ENCODE data around the gene PPCS.

Gene PPCS

DNA sequence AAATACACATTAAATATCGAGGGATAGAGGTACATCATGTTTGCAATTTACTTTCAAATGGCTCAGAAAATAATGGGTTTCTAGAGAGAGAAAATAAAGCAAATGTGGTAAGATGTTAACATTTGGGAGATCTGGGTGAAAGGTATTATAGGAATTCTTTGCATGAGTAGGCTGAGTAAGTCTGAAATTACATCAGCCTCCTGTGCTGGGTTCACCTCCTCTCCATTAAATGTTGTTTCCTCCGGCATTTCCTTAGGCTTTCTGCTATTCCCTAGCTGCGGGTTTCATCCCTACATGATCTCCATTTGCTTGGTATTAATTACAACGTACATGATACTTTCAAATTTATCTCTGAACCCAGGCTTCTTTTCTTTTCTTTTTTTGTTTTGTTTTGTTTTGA, 32.1 kb upstream of the PPCS start:
- H3K9me3 ChIP-seq (ENCODE audit: control insufficient read depth in 1 of 2, low read length in 2 of 2): no peaks in the 10 kb centered on the region
- H3K36me3 ChIP-seq (ENCODE audit: control insufficient read depth in 1 of 2, insufficient read depth in 2 of 2, low read length in 2 of 2): no peaks in the 10 kb centered on the region
- H3K27me3 ChIP-seq (ENCODE audit: control insufficient read depth in 1 of 2, insufficient read depth in 2 of 2, low read length in 2 of 2): no peaks in the 10 kb centered on the region
- no peak overlapping the region for H3K4me3 ChIP-seq (ENCODE audit: low read depth in 1 of 2, low read length in 2 of 2)
- H3K4me1 ChIP-seq (ENCODE audit: control insufficient read depth in 1 of 2, insufficient read depth in 2 of 2, low read length in 2 of 2): peaks cover 0 to 12% of the 10 kb centered on the region in 2 donors
- no peak overlapping the region for H3K27ac ChIP-seq (ENCODE audit: low read depth, low read length)
- H3K9ac ChIP-seq (ENCODE audit: low read depth in 1 of 2, low read length in 2 of 2): no peak overlapping the region

DNA sequence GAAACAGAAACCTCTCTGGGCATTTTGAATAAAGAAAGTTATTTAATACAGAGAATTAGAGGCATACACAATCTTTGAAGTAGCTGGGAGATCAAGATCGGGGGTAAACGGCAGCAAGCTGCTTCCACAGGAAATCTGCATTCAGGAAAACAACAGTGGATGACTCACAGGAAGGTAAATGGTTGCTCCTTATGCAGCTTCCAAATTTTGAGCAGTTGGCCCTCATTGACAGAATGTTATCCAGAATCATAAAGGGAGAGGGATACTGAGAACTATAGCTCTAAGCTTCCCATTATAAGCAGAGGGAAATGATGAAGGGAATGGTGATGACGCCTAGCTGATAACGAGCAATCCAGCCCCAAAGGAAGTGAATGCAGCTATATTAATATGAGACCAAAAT, 29.1 kb upstream of the PPCS start:
- Histone ChIP-seq H3K27ac (ENCODE audit: low read depth, low read length) (no peak overlapping the region), H3K9me3 (ENCODE audit: control insufficient read depth in 1 of 2, low read length in 2 of 2) (no peaks in the 10 kb centered on the region), H3K27me3 (ENCODE audit: control insufficient read depth in 1 of 2, insufficient read depth in 2 of 2, low read length in 2 of 2) (no peaks in the 10 kb centered on the region), H3K4me1 (ENCODE audit: control insufficient read depth in 1 of 2, insufficient read depth in 2 of 2, low read length in 2 of 2) (peaks cover 14 to 17% of the 10 kb centered on the region in 2 donors), H3K9ac (ENCODE audit: low read depth in 1 of 2, low read length in 2 of 2) (no peak overlapping the region), H3K36me3 (ENCODE audit: control insufficient read depth in 1 of 2, insufficient read depth in 2 of 2, low read length in 2 of 2) (no peaks in the 10 kb centered on the region), H3K4me3 (ENCODE audit: low read depth in 1 of 2, low read length in 2 of 2) (no peak overlapping the region)

DNA sequence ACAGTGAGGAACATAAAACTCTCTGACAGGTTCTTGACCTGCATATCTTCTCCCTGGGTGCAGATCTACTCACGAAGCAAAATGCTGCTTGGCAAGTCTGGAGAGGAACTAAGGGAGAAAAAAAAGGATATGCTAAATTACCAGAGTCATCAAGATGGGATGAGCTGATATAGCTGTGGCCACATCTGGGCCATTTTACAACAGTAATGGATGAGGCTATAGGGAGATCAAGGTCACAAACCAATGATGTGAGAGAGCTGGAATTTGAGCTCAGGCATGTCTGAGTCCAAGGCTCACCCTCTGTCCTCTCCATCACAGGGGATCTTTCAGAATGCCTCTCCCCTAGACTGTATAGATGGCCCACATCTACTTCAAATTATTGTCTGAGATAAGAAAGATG, 26.7 kb upstream of the PPCS start:
- no peaks in the 10 kb centered on the region for H3K9me3 ChIP-seq (ENCODE audit: control insufficient read depth in 1 of 2, low read length in 2 of 2)
- H3K27ac ChIP-seq (ENCODE audit: low read depth, low read length): no peak overlapping the region
- H3K4me3 ChIP-seq (ENCODE audit: low read depth in 1 of 2, low read length in 2 of 2): no peak overlapping the region
- no peaks in the 10 kb centered on the region for H3K27me3 ChIP-seq (ENCODE audit: control insufficient read depth in 1 of 2, insufficient read depth in 2 of 2, low read length in 2 of 2)
- no peaks in the 10 kb centered on the region for H3K36me3 ChIP-seq (ENCODE audit: control insufficient read depth in 1 of 2, insufficient read depth in 2 of 2, low read length in 2 of 2)
- H3K9ac ChIP-seq (ENCODE audit: low read depth in 1 of 2, low read length in 2 of 2): no peak overlapping the region
- peaks cover 14 to 17% of the 10 kb centered on the region in 2 donors for H3K4me1 ChIP-seq (ENCODE audit: control insufficient read depth in 1 of 2, insufficient read depth in 2 of 2, low read length in 2 of 2)

DNA sequence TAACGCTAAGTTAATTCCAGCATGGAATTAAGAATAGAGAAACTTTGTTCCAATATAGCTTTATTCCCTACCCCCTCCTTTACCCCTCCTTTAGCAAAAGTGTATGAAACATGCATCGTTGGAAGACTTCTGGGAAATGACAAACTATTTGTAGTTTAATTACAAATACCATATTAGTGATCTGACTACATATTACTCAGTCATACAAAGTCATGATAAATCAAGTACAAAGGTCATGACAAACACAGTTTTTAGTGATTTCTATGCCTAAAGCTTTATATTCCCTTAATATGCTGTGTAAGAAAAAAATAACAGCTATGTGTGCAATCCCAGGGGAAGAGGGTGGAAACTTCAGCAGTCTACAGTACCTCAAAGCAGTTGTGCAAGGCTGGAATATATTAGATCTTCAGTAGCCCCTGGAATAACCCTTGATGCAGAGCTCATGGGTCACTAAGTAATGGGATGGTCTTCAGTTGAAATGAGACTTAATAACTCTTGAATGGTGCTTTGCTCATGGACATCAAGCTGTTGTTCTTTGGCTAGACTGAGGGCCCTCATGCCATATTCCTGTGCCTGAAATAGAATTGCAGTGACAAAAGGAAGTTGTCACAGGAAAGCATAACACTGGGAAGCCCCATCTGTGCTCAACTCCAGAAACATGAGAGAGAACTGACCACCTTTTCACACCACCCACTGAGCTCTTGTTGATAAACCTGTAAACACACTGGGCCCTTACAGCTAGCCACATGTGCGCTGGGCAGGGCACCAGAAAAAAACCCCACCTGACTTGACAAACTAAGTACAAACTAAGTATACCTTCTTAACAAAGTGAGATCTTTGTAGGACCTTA, 25.8 kb upstream of the PPCS start:
- H3K27ac ChIP-seq (ENCODE audit: low read depth, low read length): no peak overlapping the region

DNA sequence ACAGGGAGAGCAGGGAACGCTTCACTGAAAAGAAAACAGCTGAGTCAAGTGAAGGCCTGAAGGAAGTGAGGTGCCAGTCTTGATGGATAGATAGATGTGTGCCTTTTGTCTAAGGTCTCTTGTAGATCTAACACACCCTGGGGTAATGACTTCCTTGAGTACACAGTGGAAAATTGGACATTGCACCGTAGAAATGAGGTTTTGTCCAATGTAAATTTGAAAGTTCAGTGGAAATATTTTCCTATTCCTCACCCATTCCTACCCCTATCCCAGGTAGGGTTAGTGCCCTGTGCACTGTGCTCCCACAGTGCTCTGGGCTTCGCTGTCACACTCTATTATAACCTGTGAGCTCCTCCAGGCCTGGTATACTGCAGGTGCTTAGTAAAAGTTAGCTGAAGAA, 24.8 kb upstream of the PPCS start:
- Histone ChIP-seq H3K36me3 (ENCODE audit: control insufficient read depth in 1 of 2, insufficient read depth in 2 of 2, low read length in 2 of 2) (no peaks in the 10 kb centered on the region), H3K4me1 (ENCODE audit: control insufficient read depth in 1 of 2, insufficient read depth in 2 of 2, low read length in 2 of 2) (peaks cover 14 to 17% of the 10 kb centered on the region in 2 donors), H3K4me3 (ENCODE audit: low read depth in 1 of 2, low read length in 2 of 2) (no peak overlapping the region), H3K27ac (ENCODE audit: low read depth, low read length) (no peak overlapping the region), H3K9me3 (ENCODE audit: control insufficient read depth in 1 of 2, low read length in 2 of 2) (no peaks in the 10 kb centered on the region), H3K27me3 (ENCODE audit: control insufficient read depth in 1 of 2, insufficient read depth in 2 of 2, low read length in 2 of 2) (no peaks in the 10 kb centered on the region), H3K9ac (ENCODE audit: low read depth in 1 of 2, low read length in 2 of 2) (no peak overlapping the region)

More for the DNA sequence above, 25.8 kb upstream of the PPCS start:
- Histone ChIP-seq H3K4me1 (ENCODE audit: control insufficient read depth in 1 of 2, insufficient read depth in 2 of 2, low read length in 2 of 2) (peaks cover 14 to 17% of the 10 kb centered on the region in 2 donors), H3K36me3 (ENCODE audit: control insufficient read depth in 1 of 2, insufficient read depth in 2 of 2, low read length in 2 of 2) (no peaks in the 10 kb centered on the region), H3K27me3 (ENCODE audit: control insufficient read depth in 1 of 2, insufficient read depth in 2 of 2, low read length in 2 of 2) (no peaks in the 10 kb centered on the region), H3K4me3 (ENCODE audit: low read depth in 1 of 2, low read length in 2 of 2) (no peak overlapping the region), H3K9ac (ENCODE audit: low read depth in 1 of 2, low read length in 2 of 2) (no peak overlapping the region), H3K9me3 (ENCODE audit: control insufficient read depth in 1 of 2, low read length in 2 of 2) (no peaks in the 10 kb centered on the region)

DNA sequence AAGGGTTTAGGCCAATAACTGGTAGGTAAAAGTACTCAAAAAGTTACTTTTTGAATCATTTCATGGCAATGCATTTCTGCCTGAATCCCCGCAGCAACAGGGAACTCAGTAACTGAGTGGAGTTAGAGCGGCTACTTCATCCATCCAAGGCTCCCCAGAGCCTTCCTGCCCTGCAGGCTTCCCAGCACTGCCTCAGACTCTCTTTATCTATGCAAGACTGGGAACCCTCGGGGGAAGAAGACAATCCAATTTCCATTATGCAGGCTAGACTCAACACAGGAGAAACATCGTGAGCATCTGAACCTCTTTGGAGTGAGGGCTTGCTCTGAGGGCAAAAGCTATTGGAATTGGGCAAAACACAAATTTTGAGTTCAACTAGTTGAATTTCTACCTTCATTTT, 23.6 kb upstream of the PPCS start:
- Histone ChIP-seq H3K9ac (ENCODE audit: low read depth in 1 of 2, low read length in 2 of 2) (no peak overlapping the region), H3K27me3 (ENCODE audit: control insufficient read depth in 1 of 2, insufficient read depth in 2 of 2, low read length in 2 of 2) (no peaks in the 10 kb centered on the region), H3K9me3 (ENCODE audit: control insufficient read depth in 1 of 2, low read length in 2 of 2) (no peaks in the 10 kb centered on the region), H3K27ac (ENCODE audit: low read depth, low read length) (no peak overlapping the region), H3K4me3 (ENCODE audit: low read depth in 1 of 2, low read length in 2 of 2) (no peak overlapping the region), H3K36me3 (ENCODE audit: control insufficient read depth in 1 of 2, insufficient read depth in 2 of 2, low read length in 2 of 2) (no peaks in the 10 kb centered on the region), H3K4me1 (ENCODE audit: control insufficient read depth in 1 of 2, insufficient read depth in 2 of 2, low read length in 2 of 2) (peaks cover 14 to 17% of the 10 kb centered on the region in 2 donors)

DNA sequence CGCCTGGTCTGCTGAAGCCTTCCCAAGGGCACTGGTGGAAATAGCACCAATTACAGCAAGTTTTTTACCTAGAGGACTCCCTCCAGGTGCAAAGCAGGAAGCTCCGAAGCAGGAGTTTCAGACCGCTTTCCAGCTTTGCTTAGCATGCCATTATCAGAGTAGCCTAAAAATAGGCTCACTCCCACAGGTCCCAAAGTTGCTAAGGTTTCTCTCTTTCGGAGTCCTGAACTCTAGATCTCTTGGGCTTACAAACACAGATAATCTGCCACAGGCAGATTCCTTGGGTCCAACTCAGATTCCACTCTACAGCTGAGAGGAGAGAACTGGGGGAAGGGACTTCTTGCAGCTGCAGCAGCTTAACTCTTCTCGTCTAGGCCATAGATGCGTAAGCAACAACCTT, 23.0 kb upstream of the PPCS start:
- Histone ChIP-seq H3K27me3 (ENCODE audit: control insufficient read depth in 1 of 2, insufficient read depth in 2 of 2, low read length in 2 of 2) (no peaks in the 10 kb centered on the region), H3K27ac (ENCODE audit: low read depth, low read length) (no peak overlapping the region), H3K4me1 (ENCODE audit: control insufficient read depth in 1 of 2, insufficient read depth in 2 of 2, low read length in 2 of 2) (peaks cover 14 to 17% of the 10 kb centered on the region in 2 donors), H3K9ac (ENCODE audit: low read depth in 1 of 2, low read length in 2 of 2) (no peak overlapping the region), H3K9me3 (ENCODE audit: control insufficient read depth in 1 of 2, low read length in 2 of 2) (no peaks in the 10 kb centered on the region), H3K4me3 (ENCODE audit: low read depth in 1 of 2, low read length in 2 of 2) (no peak overlapping the region), H3K36me3 (ENCODE audit: control insufficient read depth in 1 of 2, insufficient read depth in 2 of 2, low read length in 2 of 2) (no peaks in the 10 kb centered on the region)

DNA sequence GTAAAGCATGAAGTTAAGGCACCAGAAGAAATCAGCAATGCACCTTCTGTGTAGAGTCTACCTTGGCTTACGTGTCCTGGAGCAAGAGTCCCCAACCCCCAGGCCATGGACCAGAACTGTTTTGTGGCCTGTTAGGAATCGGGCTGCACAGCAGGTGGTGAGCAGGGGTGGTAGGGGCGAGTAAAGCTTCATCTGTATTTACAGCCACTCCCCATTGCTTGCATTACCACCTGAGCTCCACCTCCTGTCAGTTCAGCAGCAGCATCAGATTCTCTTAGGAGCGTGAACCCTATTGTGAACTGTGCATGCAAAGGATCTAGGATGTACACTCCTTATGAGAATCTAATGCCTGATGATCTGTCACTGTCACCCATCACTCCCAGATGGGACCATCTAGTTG, 22.0 kb upstream of the PPCS start:
- no peaks in the 10 kb centered on the region for H3K9me3 ChIP-seq (ENCODE audit: control insufficient read depth in 1 of 2, low read length in 2 of 2)
- H3K4me1 ChIP-seq (ENCODE audit: control insufficient read depth in 1 of 2, insufficient read depth in 2 of 2, low read length in 2 of 2): peaks cover 14 to 17% of the 10 kb centered on the region in 2 donors
- no peak overlapping the region for H3K27ac ChIP-seq (ENCODE audit: low read depth, low read length)
- no peaks in the 10 kb centered on the region for H3K27me3 ChIP-seq (ENCODE audit: control insufficient read depth in 1 of 2, insufficient read depth in 2 of 2, low read length in 2 of 2)
- H3K36me3 ChIP-seq (ENCODE audit: control insufficient read depth in 1 of 2, insufficient read depth in 2 of 2, low read length in 2 of 2): no peaks in the 10 kb centered on the region
- H3K9ac ChIP-seq (ENCODE audit: low read depth in 1 of 2, low read length in 2 of 2): no peak overlapping the region
- no peak overlapping the region for H3K4me3 ChIP-seq (ENCODE audit: low read depth in 1 of 2, low read length in 2 of 2)

DNA sequence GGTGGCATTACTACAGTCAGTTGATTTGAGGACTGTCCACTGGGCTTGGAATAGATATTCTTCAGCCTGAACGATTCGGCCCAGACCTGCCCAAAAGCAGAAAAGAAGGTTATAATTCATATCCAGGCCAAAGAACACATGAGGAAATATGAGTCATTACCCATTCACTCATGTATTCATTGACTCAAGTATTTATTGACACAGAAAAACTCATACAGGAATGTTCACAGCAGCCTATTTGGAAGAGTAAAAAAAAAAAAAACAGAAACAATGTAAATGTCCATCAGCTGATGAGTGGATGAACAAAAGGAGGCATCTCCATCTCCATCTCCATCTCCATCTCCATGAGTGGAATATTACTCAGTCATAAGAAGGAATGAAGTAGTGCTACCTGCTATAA, 16.4 kb upstream of the PPCS start:
- no peaks in the 10 kb centered on the region for H3K27me3 ChIP-seq (ENCODE audit: control insufficient read depth in 1 of 2, insufficient read depth in 2 of 2, low read length in 2 of 2)

DNA sequence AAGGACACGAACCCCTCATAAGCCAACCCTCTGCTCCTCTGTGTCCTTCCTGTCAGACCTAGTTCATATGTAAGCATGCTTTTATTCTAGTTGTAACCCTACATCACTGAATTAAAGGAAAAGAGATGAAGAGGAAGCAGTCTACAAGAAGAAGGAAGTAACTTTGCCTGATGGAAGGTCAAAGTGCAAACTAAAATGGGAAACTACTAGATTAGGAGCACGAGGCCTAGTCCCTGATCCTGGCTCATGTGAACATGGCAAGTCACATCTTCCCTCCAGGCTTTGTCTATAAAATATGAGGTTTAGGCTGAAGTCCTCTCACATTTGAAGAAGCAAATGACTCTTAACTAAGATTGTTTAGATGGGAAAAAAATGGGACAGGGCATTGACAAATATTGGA, 13.7 kb upstream of the PPCS start:
- Histone ChIP-seq H3K27me3 (ENCODE audit: control insufficient read depth in 1 of 2, insufficient read depth in 2 of 2, low read length in 2 of 2) (no peaks in the 10 kb centered on the region), H3K9me3 (ENCODE audit: control insufficient read depth in 1 of 2, low read length in 2 of 2) (no peaks in the 10 kb centered on the region), H3K27ac (ENCODE audit: low read depth, low read length) (no peak overlapping the region)

More for the DNA sequence above, 16.4 kb upstream of the PPCS start:
- Histone ChIP-seq H3K4me1 (ENCODE audit: control insufficient read depth in 1 of 2, insufficient read depth in 2 of 2, low read length in 2 of 2) (peaks cover 5 to 7% of the 10 kb centered on the region in 2 donors), H3K9me3 (ENCODE audit: control insufficient read depth in 1 of 2, low read length in 2 of 2) (no peaks in the 10 kb centered on the region), H3K27ac (ENCODE audit: low read depth, low read length) (no peak overlapping the region), H3K4me3 (ENCODE audit: low read depth in 1 of 2, low read length in 2 of 2) (no peak overlapping the region), H3K36me3 (ENCODE audit: control insufficient read depth in 1 of 2, insufficient read depth in 2 of 2, low read length in 2 of 2) (no peaks in the 10 kb centered on the region), H3K9ac (ENCODE audit: low read depth in 1 of 2, low read length in 2 of 2) (no peak overlapping the region)

More for the DNA sequence above, 13.7 kb upstream of the PPCS start:
- no peaks in the 10 kb centered on the region for H3K36me3 ChIP-seq (ENCODE audit: control insufficient read depth in 1 of 2, insufficient read depth in 2 of 2, low read length in 2 of 2)
- no peak overlapping the region for H3K4me3 ChIP-seq (ENCODE audit: low read depth in 1 of 2, low read length in 2 of 2)
- no peak overlapping the region for H3K9ac ChIP-seq (ENCODE audit: low read depth in 1 of 2, low read length in 2 of 2)
- H3K4me1 ChIP-seq (ENCODE audit: control insufficient read depth in 1 of 2, insufficient read depth in 2 of 2, low read length in 2 of 2): peaks cover 5 to 7% of the 10 kb centered on the region in 2 donors

Measured in duodenal mucosa (tissue), 2 donors.